KMS-11 (cell line): ENCODE results near the gene ADCY7.

ENCODE experiments used
- H2AFZ ChIP-seq: fragments of 200-600 bp; sonication (generic); 2 replicates; pipeline ENCODE4 v1.6.1; 2016; ENCODE audit warnings: antibody characterized with exemption, mixed run types, low read depth
- H3K27ac ChIP-seq: fragments of 200-600 bp; sonication (generic); 2 replicates; pipeline ENCODE4 v1.6.1; 2016; ENCODE audit warnings: mild to moderate bottlenecking, mixed run types
- H3K27me3 ChIP-seq: fragments of 200-600 bp; sonication (generic); 2 replicates; pipeline ENCODE4 v1.6.1; 2017; ENCODE audit warnings: mild to moderate bottlenecking, low read depth, mixed run types, moderate library complexity; ENCODE audit not compliant: insufficient read depth
- H3K36me3 ChIP-seq: fragments of 200-600 bp; sonication (generic); 2 replicates; pipeline ENCODE4 v1.6.1; 2017; ENCODE audit warnings: mild to moderate bottlenecking, mixed run types; ENCODE audit not compliant: insufficient read depth
- H3K4me1 ChIP-seq: fragments of 200-600 bp; sonication (generic); 2 replicates; pipeline ENCODE4 v1.6.1; 2016; ENCODE audit warnings: mild to moderate bottlenecking, low read depth, mixed run types; ENCODE audit not compliant: poor library complexity, severe bottlenecking
- H3K4me2 ChIP-seq: fragments of 200-600 bp; sonication (generic); 2 replicates; pipeline ENCODE4 v1.7.0; 2016; ENCODE audit warnings: mild to moderate bottlenecking, mixed run types
- H3K4me3 ChIP-seq: fragments of 200-600 bp; sonication (generic); IDR thresholded peaks from 2 replicates; pipeline ENCODE4 v1.6.1; 2017; ENCODE audit warnings: low read depth, low read length, mixed read lengths; ENCODE audit not compliant: insufficient read depth
- H3K79me2 ChIP-seq: fragments of 200-600 bp; sonication (generic); 2 replicates; pipeline ENCODE4 v1.6.1; 2016; ENCODE audit warnings: low read depth, mixed run types; ENCODE audit not compliant: insufficient read depth
- H3K9ac ChIP-seq: fragments of 200-600 bp; sonication (generic); 2 replicates; pipeline ENCODE4 v1.6.1; 2016; ENCODE audit warnings: mild to moderate bottlenecking, mixed run types
- H4K20me1 ChIP-seq: fragments of 200-600 bp; sonication (generic); 2 replicates; pipeline ENCODE4 v1.6.1; 2016; ENCODE audit warnings: mild to moderate bottlenecking, mixed run types; ENCODE audit not compliant: insufficient read depth
- TF ChIP-seq, protein P1 (sequence below): fragments of 200-600 bp; sonication (generic); conservative IDR thresholded peaks from 2 replicates; pipeline ENCODE4 v1.6.1; 2017; ENCODE audit warnings: low read depth, mild to moderate bottlenecking, antibody characterized with exemption, low read length, moderate library complexity, mixed read lengths

The ADCY7 gene

GRCh38 chr16:50360033-50360778, 93.9 kb downstream of the ADCY7 start:
- Histone ChIP-seq H3K4me3 (no peak overlapping the region), H3K27ac (no peak overlapping the region), H3K4me1 (peaks cover 9% of the 10 kb centered on the region), H2AFZ (no peak overlapping the region), H3K9ac (no peak overlapping the region), H3K27me3 (no peaks in the 10 kb centered on the region), H4K20me1 (0 out of 2 replicates have a peak, but pooled peaks cover 6% of the 10 kb centered on the region), H3K79me2 (peaks cover 21% of the 10 kb centered on the region; the same call in 1 of the 2 replicates), H3K36me3 (no peaks in the 10 kb centered on the region; the same call in 1 of the 2 replicates), H3K4me2 (no peak overlapping the region)
- TF ChIP-seq, protein P1, sequence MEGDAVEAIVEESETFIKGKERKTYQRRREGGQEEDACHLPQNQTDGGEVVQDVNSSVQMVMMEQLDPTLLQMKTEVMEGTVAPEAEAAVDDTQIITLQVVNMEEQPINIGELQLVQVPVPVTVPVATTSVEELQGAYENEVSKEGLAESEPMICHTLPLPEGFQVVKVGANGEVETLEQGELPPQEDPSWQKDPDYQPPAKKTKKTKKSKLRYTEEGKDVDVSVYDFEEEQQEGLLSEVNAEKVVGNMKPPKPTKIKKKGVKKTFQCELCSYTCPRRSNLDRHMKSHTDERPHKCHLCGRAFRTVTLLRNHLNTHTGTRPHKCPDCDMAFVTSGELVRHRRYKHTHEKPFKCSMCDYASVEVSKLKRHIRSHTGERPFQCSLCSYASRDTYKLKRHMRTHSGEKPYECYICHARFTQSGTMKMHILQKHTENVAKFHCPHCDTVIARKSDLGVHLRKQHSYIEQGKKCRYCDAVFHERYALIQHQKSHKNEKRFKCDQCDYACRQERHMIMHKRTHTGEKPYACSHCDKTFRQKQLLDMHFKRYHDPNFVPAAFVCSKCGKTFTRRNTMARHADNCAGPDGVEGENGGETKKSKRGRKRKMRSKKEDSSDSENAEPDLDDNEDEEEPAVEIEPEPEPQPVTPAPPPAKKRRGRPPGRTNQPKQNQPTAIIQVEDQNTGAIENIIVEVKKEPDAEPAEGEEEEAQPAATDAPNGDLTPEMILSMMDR: no peak

DNA sequence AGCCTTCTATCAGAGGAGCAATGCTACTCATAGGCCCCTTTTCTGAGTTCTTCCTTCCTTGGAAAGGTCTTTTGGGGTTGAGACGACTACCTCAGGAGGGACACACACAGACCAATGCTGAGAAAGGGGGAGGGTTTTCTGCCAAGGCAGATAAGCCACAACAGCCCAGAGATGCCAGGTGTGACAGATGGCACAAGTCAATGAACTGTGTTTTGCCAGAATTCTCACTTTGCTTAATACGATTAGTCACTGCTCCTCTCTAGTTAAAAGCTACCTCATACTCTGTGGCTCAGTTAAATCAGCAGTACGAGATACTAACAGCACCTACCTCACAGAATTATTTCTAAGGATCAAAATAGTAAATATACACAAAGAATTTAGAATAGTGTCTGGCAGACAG, 94.4 kb downstream of the ADCY7 start:
- TF ChIP-seq, protein P1: no peak
- Histone ChIP-seq H3K4me2 (no peak overlapping the region), H3K9ac (no peak overlapping the region), H4K20me1 (0 out of 2 replicates have a peak, but pooled peaks cover 6% of the 10 kb centered on the region), H3K27ac (no peak overlapping the region), H3K79me2 (peaks cover 27% of the 10 kb centered on the region; the same call in 1 of the 2 replicates), H2AFZ (no peak overlapping the region), H3K36me3 (no peaks in the 10 kb centered on the region; the same call in 1 of the 2 replicates), H3K4me3 (no peak overlapping the region), H3K4me1 (peaks cover 9% of the 10 kb centered on the region), H3K27me3 (no peaks in the 10 kb centered on the region)

DNA sequence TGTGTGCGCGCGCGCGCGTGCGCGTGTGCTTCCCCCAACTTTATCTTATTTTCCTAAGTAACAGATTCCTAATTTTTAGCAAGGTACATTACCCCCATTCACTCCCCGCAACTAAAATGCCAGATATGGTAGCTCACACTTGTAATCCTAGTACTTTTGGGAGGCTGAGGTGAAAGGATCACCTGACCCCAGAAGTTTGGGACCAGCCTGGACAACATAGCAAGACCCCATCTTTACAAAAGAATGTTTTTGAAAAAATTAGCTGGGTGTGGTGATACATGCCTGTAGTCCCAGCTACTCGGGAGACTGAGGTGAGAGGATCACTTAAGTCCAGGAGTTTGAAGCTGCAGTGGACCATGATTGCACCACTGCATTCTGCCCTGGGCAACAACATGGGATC, 97.3 kb downstream of the ADCY7 start:
- Histone ChIP-seq H3K4me2 (no peak overlapping the region), H3K4me3 (no peak overlapping the region), H3K9ac (no peak overlapping the region), H3K27ac (no peak overlapping the region), H3K4me1 (peaks cover 31% of the 10 kb centered on the region), H3K79me2 (peaks cover 52% of the 10 kb centered on the region), H3K36me3 (no peaks in the 10 kb centered on the region; the same call in 1 of the 2 replicates), H2AFZ (no peak overlapping the region), H4K20me1 (0 out of 2 replicates have a peak, but pooled peaks cover 6% of the 10 kb centered on the region), H3K27me3 (no peaks in the 10 kb centered on the region)
- TF ChIP-seq, protein P1: no peak

GRCh38 chr16:50365791-50366575, 99.6 kb downstream of the ADCY7 start:
- H3K27me3 ChIP-seq: no peaks in the 10 kb centered on the region
- peaks cover 52% of the 10 kb centered on the region for H3K79me2 ChIP-seq
- H2AFZ ChIP-seq: no peak overlapping the region
- H3K4me3 ChIP-seq: no peak overlapping the region
- H3K4me2 ChIP-seq: no peak overlapping the region; the same call in 1 of the 2 replicates
- H3K9ac ChIP-seq: no peak overlapping the region
- H3K4me1 ChIP-seq: peaks cover 35% of the 10 kb centered on the region
- TF ChIP-seq, protein P1: no peak
- no peaks in the 10 kb centered on the region; the same call in 1 of the 2 replicates for H3K36me3 ChIP-seq
- H3K27ac ChIP-seq: no peak overlapping the region
- no peaks in the 10 kb centered on the region for H4K20me1 ChIP-seq
